ENCODE measurements around the gene COA3.

GRCh38 chr17:42779936-42780850 is 18.3 kb downstream of the COA3 start, which contains the start of gene WNK4:
- no peak for TF ChIP-seq CTCF (IDR thresholded peaks at IDR 0.05)
- TF ChIP-seq POLR2A (IDR thresholded peaks at IDR 0.05) = no peak
- TF ChIP-seq POLR2AphosphoS5 (IDR thresholded peaks at IDR 0.05; ENCODE audit: insufficient read depth in 1 of 2, low read depth in 1 of 2) = peak in 1 of 2 donors; percentile 25

Measured in vagina (tissue), 2 donors.